ENCODE results near the gene ZNF43.
A peak's percentile ranks its signal among the peaks of the same experiment; 100 is the strongest.
"Not testable (repeated sequence)": the region's sequence is repeated elsewhere in the genome, so short reads cannot be mapped to it uniquely, and the experiment has no call there.

Gene ZNF43

DNA sequence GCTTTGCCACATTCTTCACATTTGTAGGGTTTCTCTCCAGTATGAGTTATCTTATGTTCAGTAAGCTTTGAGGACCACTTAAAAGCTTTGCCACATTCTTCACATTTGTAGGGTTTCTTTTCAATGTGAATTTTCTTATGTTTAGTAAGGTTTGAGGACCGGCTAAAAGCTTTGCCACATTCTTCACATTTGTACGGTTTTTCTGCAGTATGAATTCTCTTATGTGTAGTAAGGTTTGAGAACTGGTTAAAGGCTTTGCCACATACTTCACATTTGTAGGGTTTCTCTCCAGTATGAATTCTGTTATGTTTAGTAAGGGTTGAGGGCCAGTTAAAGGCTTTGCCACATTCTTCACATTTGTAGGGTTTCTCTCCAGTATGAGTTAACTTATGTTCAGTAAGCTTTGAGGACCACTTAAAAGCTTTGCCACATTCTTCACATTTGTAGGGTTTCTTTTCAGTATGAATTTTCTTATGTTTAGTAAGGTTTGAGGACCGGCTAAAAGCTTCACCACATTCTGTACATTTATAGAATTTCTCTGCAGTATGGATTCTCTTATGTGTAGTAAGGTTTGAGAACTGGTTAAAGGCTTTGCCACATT lies 27.5 kb downstream of the ZNF43 start:
- DNase-seq (ENCODE audit: low read depth) = not testable (repeated sequence)

DNA sequence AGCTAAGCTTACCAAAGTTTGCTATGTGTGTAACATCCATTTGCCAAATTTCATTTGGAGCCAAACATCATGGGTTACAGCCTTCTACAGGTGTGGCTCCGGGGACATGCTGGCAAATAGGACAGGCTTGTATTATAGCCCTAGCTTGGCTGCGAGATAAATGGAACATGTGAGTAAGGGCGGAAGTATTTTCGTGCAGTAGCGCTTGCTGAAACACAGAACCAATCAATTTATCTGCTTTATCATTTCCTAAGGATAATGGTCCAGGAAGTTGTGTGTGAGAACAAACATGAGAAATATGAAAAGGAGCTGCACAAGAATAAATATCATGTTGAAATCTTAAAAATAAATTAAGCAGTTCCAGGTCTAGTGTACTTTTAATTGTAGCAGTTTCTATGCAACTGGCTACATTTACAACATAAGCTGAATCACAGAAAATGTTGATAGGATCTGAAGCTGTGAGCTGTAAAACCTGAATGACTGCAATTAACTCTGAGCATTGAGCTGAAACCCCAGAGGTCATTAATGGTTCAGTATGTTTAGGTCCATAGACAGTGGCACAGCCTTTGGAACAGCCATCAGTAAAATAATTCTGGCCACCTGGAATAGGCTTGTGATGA lies 46.4 kb downstream of the ZNF43 start:
- no peak for DNase-seq (ENCODE audit: low read depth)

DNA sequence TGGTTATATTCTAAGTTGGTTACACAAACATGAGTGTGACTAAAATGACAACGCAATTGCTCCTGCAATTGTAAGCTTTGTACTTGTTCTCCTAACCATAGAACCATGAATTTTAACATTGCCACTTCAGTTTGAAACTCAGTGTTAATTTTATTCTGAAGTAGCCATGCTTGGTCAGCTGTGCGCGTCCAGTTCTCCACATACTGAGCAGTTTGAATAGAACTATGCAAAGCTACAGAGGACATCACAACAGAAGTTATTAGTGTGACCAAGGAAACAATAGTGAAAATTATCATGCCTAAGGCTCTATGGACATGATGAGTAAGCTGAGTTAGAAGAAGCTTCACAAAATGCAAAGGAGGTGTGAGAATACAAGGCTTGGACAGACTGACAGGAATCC lies 49.0 kb downstream of the ZNF43 start:
- DNase-seq (ENCODE audit: low read depth) = no peak

DNA sequence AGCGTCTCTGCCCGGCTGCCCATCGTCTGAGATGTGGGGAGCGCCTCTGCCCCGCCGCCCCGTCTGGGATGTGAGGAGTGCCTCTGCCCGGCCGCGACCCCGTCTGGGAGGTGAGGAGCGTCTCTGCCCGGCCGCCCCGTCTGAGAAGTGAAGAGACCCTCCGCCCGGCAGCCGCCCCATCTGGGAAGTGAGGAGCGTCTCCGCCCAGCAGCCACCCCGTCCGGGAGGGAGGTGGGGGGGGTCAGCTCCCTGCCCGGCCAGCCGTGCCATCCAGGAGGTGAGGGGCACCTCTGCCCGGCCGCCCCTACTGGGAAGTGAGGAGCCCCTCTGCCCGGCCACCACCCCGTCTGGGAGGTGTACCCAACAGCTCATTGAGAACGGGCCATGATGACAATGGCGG lies 60.2 kb downstream of the ZNF43 start:
- DNase-seq (ENCODE audit: low read depth) = not testable (repeated sequence)

DNA sequence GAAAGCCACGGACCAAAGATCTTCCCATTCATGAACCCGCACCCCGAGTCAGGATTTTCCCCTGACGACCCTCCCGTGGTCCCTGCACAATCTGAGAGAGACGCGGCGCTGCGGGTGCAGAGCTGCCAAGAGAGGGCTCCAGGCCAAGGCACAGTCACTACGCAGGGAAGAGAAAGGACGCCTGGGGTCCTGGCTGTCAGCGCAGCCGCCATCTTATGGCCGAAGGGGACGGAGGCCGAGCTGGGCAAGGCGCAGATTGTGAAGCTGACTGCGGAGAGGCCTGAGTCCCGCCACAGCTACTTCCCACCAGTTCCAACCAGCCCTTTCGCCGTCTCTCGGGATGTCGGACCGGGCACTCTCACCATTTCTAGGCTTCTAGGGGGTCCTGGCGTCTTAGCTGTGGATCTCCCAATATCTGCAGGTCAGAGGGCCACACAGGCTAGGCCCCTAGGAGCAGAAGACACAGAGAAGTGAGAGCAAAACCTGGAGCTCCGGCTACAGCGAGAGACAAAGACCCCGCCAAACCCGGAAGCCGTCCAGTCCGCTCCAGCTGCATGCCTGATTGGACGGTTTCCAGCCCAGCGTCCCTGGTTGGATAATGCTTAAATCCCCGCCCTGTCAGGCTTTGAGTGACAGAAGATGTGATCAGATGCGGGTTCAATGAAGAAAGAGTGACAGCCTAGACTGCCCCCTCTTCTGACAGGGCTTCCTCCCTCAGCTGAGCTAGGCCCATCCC lies 68.7 kb downstream of the ZNF43 start, which contains the start of gene ZNF100:
ZNF100 (minus strand) TSS at position 515 of the 736 bp plus-strand sequence; CDS start at position 365, 150 bp downstream.
- peak; percentile 68 for DNase-seq (ENCODE audit: low read depth)

DNA sequence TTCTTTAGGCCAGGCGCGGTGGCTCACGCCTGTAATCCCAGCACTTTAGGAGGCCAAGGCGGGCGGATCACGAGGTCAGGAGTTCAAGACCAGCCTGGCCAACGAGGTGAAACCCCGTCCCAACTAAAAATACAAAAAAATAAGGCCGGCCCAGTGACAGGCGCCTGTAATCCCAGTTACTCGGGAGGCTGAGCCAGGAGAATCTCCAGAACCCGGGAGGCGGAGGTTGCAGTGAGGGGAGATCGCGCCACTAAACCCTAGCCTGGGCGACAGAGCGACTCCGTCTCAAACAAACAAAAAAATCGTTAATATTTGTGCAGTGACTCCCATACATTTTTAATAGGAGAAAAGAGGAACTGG lies 69.3 kb downstream of the ZNF43 start:
- not testable (repeated sequence) for DNase-seq (ENCODE audit: low read depth)

DNA sequence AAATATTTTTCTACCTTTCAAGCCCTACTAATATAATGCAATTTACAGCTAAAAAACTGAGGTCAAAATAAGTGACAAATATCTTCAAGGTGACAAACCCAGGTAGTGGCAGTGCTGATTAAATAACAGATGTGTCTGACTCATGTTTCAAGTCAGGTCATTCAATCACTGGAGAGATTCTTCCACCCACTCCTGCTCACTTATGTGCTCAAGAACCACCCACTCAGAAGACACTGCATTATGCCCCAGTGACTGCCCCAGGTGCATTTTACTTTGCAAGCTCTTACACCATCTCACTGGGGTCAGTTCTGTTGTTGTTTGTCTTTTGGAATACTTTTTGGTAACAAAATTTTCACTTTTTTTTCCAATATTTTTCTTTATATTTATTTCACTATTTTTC lies 70.8 kb downstream of the ZNF43 start:
- DNase-seq (ENCODE audit: low read depth) = no peak

DNA sequence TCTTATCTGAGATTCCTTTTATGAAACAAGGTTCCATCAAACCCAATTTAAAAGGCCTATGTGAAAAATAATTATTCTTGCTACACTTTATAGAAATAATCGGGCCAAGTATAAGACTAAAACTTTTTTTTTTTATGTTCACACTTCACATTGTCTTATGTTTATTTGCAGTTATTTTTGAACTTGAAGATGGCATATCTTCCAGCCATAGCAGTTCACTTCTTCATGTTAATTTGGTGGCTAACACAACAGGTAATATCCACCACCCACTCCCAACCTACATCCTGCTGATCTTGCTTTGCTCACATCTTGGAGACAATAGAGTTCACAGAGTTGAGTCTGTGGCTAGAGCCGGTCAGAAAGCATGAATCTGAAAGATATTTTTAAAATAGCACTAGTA lies 74.4 kb downstream of the ZNF43 start:
- not testable (repeated sequence) for DNase-seq (ENCODE audit: low read depth)

DNA sequence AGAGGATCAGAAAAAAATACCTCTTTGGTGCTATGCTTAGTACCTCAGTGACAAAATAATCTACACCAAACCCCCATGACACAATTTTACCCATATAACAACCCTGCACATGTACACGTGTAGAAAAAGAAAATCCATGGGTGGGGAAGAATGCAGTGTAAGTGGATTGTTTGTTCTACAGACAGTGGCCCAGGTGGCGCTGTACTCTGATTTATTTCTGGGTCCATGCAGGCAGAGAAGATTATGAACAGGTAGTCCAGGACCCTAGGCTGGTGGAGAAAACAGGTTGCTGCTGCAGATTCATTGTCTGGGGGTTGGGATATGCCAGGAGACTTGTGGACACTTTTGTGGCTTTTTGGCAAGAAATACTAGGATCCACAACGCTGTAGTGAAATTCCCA lies 77.7 kb downstream of the ZNF43 start:
- DNase-seq (ENCODE audit: low read depth) = no peak

DNA sequence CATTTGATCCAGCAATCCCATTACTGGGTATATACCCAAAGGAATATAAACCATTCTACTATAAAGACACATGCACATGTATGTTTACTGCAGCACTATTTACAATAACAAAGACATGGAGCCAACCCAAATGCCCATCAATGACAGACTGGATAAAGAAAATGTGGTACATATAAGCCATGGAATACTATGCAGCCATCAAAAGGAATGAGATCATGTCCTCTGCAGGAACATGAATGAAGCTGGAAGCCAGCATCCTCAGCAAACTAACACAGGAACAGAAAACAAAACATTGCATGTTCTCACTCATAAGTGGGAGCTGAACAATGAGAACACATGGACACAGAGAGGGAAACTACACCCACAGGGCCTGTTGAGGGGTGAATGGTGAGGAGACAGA lies 80.4 kb downstream of the ZNF43 start:
- DNase-seq (ENCODE audit: low read depth) = not testable (repeated sequence)

Measured in non-pigmented ciliary epithelial cell (primary cell).